GM19043 (cell line): ENCODE measurements around the gene DNAJB7.
"Not testable (repeated sequence)": the region's sequence is repeated elsewhere in the genome, so short reads cannot be mapped to it uniquely, and the experiment has no call there.

Source experiments
- ATAC-seq: cut with Tn5 transposase; IDR thresholded peaks from one replicate; pipeline ENCODE4 v1.9.1; 2021; ENCODE audit warnings: low read depth; ENCODE audit not compliant: unreplicated experiment

The DNAJB7 gene

GRCh38 chr22:40845816-40846215 lies 16.1 kb downstream of the DNAJB7 start:
- not testable (repeated sequence) for ATAC-seq

GRCh38 chr22:40844951-40845350 lies 17.0 kb downstream of the DNAJB7 start:
- no peak for ATAC-seq

- no peak for ATAC-seq
Observed at GRCh38 chr22:40838486-40838885, 23.4 kb downstream of the DNAJB7 start.

- no peak for ATAC-seq
Observed at GRCh38 chr22:40834619-40835018, 27.3 kb downstream of the DNAJB7 start.

GRCh38 chr22:40829131-40829530 lies 32.8 kb downstream of the DNAJB7 start:
- no peak for ATAC-seq

GRCh38 chr22:40826984-40827741 lies 34.8 kb downstream of the DNAJB7 start:
- ATAC-seq, result no peak

GRCh38 chr22:40826292-40826691 lies 35.6 kb downstream of the DNAJB7 start:
- ATAC-seq, result not testable (repeated sequence)

- ATAC-seq, result no peak
Observed at GRCh38 chr22:40823426-40823825, 38.5 kb downstream of the DNAJB7 start.

- no peak for ATAC-seq
Observed at GRCh38 chr22:40819599-40820140, 42.2 kb downstream of the DNAJB7 start.

GRCh38 chr22:40818747-40819598 lies 42.9 kb downstream of the DNAJB7 start, which contains the start of gene SLC25A17:
SLC25A17 (minus strand) TSS chr22:40819346; CDS start chr22:40819248, 98 bp downstream.
- ATAC-seq, result peak; percentile 68

- no peak for ATAC-seq
Observed at GRCh38 chr22:40818192-40818746, 43.6 kb downstream of the DNAJB7 start.

- no peak for ATAC-seq
Observed at GRCh38 chr22:40817737-40818136, 44.2 kb downstream of the DNAJB7 start.

GRCh38 chr22:40813912-40814315 lies 48.0 kb downstream of the DNAJB7 start:
- ATAC-seq, result no peak
